Parathyroid adenoma (tissue), 2 donors: ENCODE measurements around the gene RAPGEF2.
"Not testable (repeated sequence)": the region's sequence is repeated elsewhere in the genome, so short reads cannot be mapped to it uniquely, and the experiment has no call there.

ENCODE experiments used
- H2AFZ ChIP-seq: fragments of 300-600 bp; sonication (generic); one replicate; pipeline ENCODE4 v1.7.0; 2017; ENCODE audit warnings: antibody characterized with exemption, mild to moderate bottlenecking
- H3K27ac ChIP-seq: fragments of 300-600 bp; sonication (generic); one replicate; pipeline ENCODE4 v1.7.0; 2017
- H3K27me3 ChIP-seq: fragments of 300-600 bp; sonication (generic); one replicate; pipeline ENCODE4 v1.7.0; 2017; ENCODE audit warnings: low read length; ENCODE audit not compliant: control insufficient read depth, insufficient read depth
- H3K36me3 ChIP-seq: fragments of 300-600 bp; sonication (generic); one replicate; pipeline ENCODE4 v1.7.0; 2017; ENCODE audit warnings: low read length; ENCODE audit not compliant: control insufficient read depth, insufficient read depth
- H3K4me1 ChIP-seq: fragments of 300-600 bp; sonication (generic); one replicate; pipeline ENCODE4 v1.7.0; 2017; ENCODE audit warnings: control low read depth
- H3K4me2 ChIP-seq: fragments of 300-600 bp; sonication (generic); one replicate; pipeline ENCODE4 v1.7.0; 2017; ENCODE audit warnings: low read length
- H3K4me3 ChIP-seq: fragments of 300-600 bp; sonication (generic); one replicate; pipeline ENCODE4 v1.7.0; 2017; ENCODE audit warnings: low read depth, low read length
- H3K79me2 ChIP-seq: fragments of 300-600 bp; sonication (generic); one replicate; pipeline ENCODE4 v1.7.0; 2017; ENCODE audit warnings: control low read depth
- H3K9ac ChIP-seq: fragments of 300-600 bp; sonication (generic); one replicate; pipeline ENCODE4 v1.7.0; 2017; ENCODE audit warnings: mild to moderate bottlenecking
- H3K9me3 ChIP-seq: fragments of 300-600 bp; sonication (generic); one replicate; pipeline ENCODE4 v1.7.0; 2017; ENCODE audit warnings: low read length; ENCODE audit not compliant: control insufficient read depth
- CTCF ChIP-seq: fragments of 300-600 bp; sonication (generic); IDR thresholded peaks from one replicate; pipeline ENCODE4 v1.7.0; 2017; ENCODE audit warnings: antibody characterized with exemption, mild to moderate bottlenecking
- donor health status: primary hyperparathyroidism.

Gene RAPGEF2

GRCh38 chr4:159108124-159108523 is 5.2 kb downstream of the RAPGEF2 start:
- H2AFZ ChIP-seq, result no peak overlapping the region
- no peak overlapping the region for H3K9ac ChIP-seq
- no peaks in the 10 kb centered on the region for H3K36me3 ChIP-seq
- H3K27me3 ChIP-seq, result no peaks in the 10 kb centered on the region
- H3K4me2 ChIP-seq, result no peak overlapping the region
- H3K27ac ChIP-seq, result no peak overlapping the region
- H3K79me2 ChIP-seq, result peaks cover 22% of the 10 kb centered on the region
- H3K4me1 ChIP-seq, result peaks cover 10% of the 10 kb centered on the region
- no peak for TF ChIP-seq CTCF
- H3K9me3 ChIP-seq, result no peaks in the 10 kb centered on the region
- no peak overlapping the region for H3K4me3 ChIP-seq

GRCh38 chr4:159110961-159111360 is 8.1 kb downstream of the RAPGEF2 start:
- no peak overlapping the region for H3K4me3 ChIP-seq
- H3K9ac ChIP-seq, result no peak overlapping the region
- peaks cover 16% of the 10 kb centered on the region for H3K79me2 ChIP-seq
- H3K27ac ChIP-seq, result no peak overlapping the region
- TF ChIP-seq CTCF, result no peak
- H3K4me1 ChIP-seq, result peaks cover 6% of the 10 kb centered on the region
- H3K27me3 ChIP-seq, result no peaks in the 10 kb centered on the region
- H3K4me2 ChIP-seq, result no peak overlapping the region
- no peaks in the 10 kb centered on the region for H3K36me3 ChIP-seq
- no peak overlapping the region for H2AFZ ChIP-seq
- no peaks in the 10 kb centered on the region for H3K9me3 ChIP-seq

- Histone ChIP-seq H3K79me2 (peaks cover 14% of the 10 kb centered on the region), H3K36me3 (no peaks in the 10 kb centered on the region), H3K27me3 (no peaks in the 10 kb centered on the region), H3K9me3 (no peaks in the 10 kb centered on the region), H3K9ac (no peak overlapping the region), H3K27ac (no peak overlapping the region), H3K4me3 (no peak overlapping the region), H3K4me1 (peaks cover 6% of the 10 kb centered on the region), H3K4me2 (no peak overlapping the region), H2AFZ (no peak overlapping the region)
- TF ChIP-seq CTCF, result no peak
Measured at GRCh38 chr4:159111416-159111815, 8.5 kb downstream of the RAPGEF2 start.

- H2AFZ ChIP-seq, H3K36me3 ChIP-seq, H3K4me2 ChIP-seq, H3K27me3 ChIP-seq, H3K4me3 ChIP-seq, H3K9me3 ChIP-seq, H3K4me1 ChIP-seq, H3K9ac ChIP-seq, H3K27ac ChIP-seq: not testable (repeated sequence)
- H3K79me2 ChIP-seq, result peaks cover 14% of the 10 kb centered on the region
Measured at GRCh38 chr4:159113366-159113765, 10.5 kb downstream of the RAPGEF2 start.

GRCh38 chr4:159116098-159116497 is 13.2 kb downstream of the RAPGEF2 start:
- H3K4me2 ChIP-seq, H3K4me3 ChIP-seq, H3K9me3 ChIP-seq, H3K4me1 ChIP-seq, H3K27ac ChIP-seq, H2AFZ ChIP-seq, H3K9ac ChIP-seq, H3K27me3 ChIP-seq, H3K36me3 ChIP-seq: not testable (repeated sequence)
- peaks cover 11% of the 10 kb centered on the region for H3K79me2 ChIP-seq

GRCh38 chr4:159116693-159117092 is 13.8 kb downstream of the RAPGEF2 start:
- peaks cover 12% of the 10 kb centered on the region for H3K79me2 ChIP-seq
- H3K4me1 ChIP-seq, H2AFZ ChIP-seq, H3K9ac ChIP-seq, H3K27me3 ChIP-seq, H3K9me3 ChIP-seq, H3K4me3 ChIP-seq, H3K4me2 ChIP-seq, H3K36me3 ChIP-seq, H3K27ac ChIP-seq: not testable (repeated sequence)
